GM12865 (cell line): ENCODE results near the gene KIF26B.

Source experiments
- DNase-seq: peaks from one replicate; pipeline ENCODE4 v3.0.0; 2010; ENCODE audit warnings: low read depth
- H3K4me3 ChIP-seq: 2 replicates; pipeline ENCODE4 v1.5.1; 2011; ENCODE audit warnings: mild to moderate bottlenecking, low read depth, low read length, control low read depth
- TF ChIP-seq, protein P1 (sequence below): IDR thresholded peaks from 2 replicates; pipeline ENCODE4 v1.5.1; 2011; ENCODE audit warnings: low read length, control low read depth, low read depth, inconsistent platforms; ENCODE audit not compliant: insufficient read depth; ENCODE audit errors: missing control alignments

Gene KIF26B

DNA sequence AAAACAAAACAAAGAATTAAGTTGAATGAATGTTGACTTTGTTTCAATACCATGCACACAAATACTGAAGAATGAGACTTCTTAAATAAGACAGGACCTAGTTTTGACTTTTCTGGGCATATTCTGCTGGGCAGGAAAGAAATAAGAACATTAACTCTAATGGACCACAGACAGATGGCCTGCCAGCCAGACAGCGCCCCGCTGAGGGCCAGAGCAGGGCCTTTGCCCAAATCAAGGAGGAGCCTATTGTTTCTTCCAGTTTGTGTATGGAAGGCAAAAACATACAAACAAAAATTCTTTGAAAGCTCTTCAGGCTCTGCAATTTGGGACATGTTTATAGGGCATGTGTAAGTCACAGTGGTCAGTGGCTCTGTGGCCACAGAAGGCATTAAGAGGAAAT, 44.4 kb upstream of the KIF26B start:
- no peak for DNase-seq
- TF ChIP-seq, protein P1, sequence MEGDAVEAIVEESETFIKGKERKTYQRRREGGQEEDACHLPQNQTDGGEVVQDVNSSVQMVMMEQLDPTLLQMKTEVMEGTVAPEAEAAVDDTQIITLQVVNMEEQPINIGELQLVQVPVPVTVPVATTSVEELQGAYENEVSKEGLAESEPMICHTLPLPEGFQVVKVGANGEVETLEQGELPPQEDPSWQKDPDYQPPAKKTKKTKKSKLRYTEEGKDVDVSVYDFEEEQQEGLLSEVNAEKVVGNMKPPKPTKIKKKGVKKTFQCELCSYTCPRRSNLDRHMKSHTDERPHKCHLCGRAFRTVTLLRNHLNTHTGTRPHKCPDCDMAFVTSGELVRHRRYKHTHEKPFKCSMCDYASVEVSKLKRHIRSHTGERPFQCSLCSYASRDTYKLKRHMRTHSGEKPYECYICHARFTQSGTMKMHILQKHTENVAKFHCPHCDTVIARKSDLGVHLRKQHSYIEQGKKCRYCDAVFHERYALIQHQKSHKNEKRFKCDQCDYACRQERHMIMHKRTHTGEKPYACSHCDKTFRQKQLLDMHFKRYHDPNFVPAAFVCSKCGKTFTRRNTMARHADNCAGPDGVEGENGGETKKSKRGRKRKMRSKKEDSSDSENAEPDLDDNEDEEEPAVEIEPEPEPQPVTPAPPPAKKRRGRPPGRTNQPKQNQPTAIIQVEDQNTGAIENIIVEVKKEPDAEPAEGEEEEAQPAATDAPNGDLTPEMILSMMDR: no peak
- H3K4me3 ChIP-seq: no peak overlapping the region

DNA sequence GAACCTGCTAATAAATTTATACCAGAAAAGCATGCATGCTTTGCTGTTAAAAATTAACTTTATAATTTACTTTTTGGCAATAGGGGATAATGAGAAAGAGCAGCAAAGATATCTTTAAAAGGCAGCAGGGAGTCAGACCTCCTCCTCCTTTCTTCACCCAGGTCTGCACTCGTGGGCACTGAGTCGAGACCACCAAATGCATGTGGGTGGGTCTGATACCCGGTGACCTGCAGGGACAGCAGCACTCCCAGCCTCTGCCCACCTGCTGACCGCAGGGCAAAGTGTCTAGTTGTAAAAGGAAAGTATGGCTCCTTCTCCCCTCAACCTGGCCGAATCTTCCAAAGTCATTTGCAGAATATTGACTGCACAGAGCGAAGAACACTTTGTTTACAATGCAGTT, 43.7 kb upstream of the KIF26B start:
- no peak overlapping the region for H3K4me3 ChIP-seq
- no peak for DNase-seq
- TF ChIP-seq, protein P1: no peak

DNA sequence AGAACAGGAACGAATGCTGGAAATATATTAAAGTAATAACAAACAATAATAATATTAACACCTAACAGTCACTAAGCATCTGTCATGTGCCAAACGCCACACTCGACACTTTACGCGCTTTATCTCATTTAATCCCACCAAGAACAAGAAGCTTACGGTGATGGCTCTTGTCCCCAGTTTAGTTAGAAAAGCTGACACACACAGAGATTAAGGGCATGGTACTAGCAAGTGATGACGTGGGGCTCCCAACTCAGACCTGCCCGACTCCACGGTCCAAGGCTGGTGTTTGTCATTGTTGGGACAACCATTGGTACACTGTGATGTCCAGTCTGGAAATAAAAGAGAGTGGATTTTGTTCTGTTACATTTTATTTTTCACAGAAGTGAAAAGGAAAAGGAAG, 41.1 kb upstream of the KIF26B start:
- H3K4me3 ChIP-seq: no peak overlapping the region
- DNase-seq: no peak
- TF ChIP-seq, protein P1: no peak

DNA sequence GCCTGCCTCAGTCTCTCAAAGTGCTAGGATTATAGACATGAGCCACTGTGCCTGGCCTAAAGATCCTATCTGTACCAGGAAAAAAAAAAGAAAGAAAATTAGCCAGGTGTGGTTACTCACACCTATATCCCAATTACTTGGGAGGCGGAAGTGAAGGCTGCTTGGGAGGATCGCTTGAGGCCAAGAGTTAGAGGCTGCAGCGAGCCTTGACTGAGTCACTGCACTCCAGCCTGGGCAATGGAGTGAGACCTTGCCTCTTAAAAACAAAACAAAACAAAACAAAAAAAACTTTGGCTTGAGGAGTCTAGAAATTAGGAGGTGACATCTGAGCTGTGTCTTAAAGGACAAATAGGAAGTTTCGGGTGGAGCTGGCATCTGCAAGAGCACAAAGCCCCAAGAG, 38.7 kb upstream of the KIF26B start:
- TF ChIP-seq, protein P1: no peak
- no peak for DNase-seq
- no peak overlapping the region for H3K4me3 ChIP-seq

DNA sequence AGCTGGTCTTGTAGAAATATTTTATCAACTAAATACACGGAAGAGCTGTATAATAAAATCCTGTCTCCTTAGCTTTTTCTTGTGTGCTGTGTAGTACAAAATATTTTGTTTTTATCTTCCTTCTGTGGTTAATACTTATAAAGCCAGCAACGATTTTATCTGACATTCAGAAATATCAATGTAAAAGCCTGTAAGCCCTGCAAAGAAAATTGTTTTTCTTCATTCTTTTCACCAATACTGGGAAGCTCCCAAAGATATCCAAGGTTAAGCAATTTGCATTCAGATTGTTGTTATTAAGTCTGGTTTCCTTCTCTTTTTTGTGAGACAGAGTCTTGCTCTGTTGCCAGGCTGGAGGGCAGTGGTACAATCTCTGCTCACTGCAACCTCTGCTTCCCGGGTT, 38.0 kb upstream of the KIF26B start:
- TF ChIP-seq, protein P1: no peak
- H3K4me3 ChIP-seq: no peak overlapping the region
- no peak for DNase-seq

DNA sequence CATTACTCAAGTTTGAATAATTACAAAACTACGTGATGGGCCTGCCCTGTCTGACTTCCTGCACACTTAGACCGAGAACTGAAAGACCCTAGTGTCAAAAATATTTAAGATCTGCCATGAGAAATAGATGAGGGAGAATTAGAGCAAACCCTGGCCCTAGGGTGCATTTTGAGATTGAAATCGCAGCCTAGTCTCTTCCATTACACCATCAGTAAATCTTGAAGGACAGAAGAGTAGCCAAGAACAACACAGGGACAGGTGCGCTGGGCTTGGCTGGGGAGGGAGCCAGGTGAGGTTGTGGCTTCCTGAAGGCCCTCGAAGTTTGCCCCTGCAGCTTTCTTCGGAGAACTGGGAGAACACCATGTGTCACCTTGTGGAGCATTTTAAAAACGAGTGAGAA, 36.7 kb upstream of the KIF26B start:
- DNase-seq: no peak
- TF ChIP-seq, protein P1: no peak
- no peak overlapping the region for H3K4me3 ChIP-seq

DNA sequence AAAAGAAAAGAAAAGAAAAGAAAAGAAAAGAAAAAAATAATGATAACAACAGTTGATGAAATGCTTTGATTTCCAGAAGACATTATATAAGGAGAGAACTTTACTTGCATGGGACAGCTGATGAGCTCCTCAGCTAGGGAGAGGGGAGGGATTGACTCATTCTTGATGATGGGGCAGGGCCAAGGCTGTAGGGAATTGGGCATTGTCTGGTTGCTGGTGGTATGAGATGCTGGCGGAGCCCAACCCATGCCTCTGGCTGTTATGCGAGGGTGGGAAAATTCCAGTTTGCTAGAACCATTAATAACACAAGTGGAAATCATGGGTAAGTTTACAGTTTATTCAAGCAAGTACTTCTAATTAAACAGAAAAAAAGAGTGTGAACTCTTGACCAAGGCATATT, 36.0 kb upstream of the KIF26B start:
- no peak overlapping the region for H3K4me3 ChIP-seq
- TF ChIP-seq, protein P1: no peak
- no peak for DNase-seq
